GM18505 (cell line): ENCODE results near the gene IDH1.

Experiments
- ATAC-seq: cut with Tn5 transposase; IDR thresholded peaks from one replicate; pipeline ENCODE4 v1.9.1; 2021; ENCODE audit not compliant: unreplicated experiment
- POLR2A ChIP-seq: IDR thresholded peaks from 4 replicates; pipeline ENCODE4 v1.6.1; 2011; ENCODE audit warnings: borderline replicate concordance; ENCODE audit not compliant: insufficient read depth, insufficient read length; ENCODE audit errors: extremely low read depth

IDH1 gene

DNA sequence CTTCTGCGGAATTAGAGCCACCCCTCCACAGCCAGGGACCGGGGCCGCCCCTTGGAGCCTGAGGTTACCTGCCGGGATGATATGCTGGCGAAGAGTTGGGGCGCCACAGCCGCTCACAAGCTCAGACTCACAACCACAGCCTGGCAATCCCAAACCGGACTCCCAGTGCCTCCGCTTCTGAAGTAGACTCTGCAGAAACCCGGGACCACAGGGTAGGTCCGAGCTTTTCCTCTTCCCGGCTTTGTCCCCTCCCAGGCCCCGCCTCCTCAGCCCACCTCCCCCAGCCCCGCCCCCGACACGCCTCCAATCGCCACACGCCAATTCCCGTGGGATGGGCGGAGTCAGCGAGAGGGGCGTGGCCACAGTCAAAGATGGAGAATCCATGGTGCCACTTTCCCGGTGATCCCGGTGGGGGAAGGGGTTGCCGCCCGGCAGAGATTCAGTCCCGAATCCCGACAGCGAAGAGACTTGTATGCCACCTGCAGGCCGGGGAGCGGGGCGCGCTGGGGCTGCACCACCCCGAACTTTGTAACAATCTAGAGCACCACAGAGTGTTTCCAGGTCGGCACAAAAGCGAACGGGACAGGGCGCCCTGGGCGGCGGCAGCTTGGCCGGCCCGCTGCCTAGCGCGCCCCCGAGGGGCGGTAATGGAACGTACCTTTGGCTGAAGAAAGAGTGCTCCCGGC lies at the start of gene IDH1:
Gene IDH1, minus strand, starts transcription at position 201 of the 686 bp plus-strand sequence. CDS start 3,520 bp downstream, outside the sequence.
- peak; percentile 48 for TF ChIP-seq POLR2A
- ATAC-seq, result peak; percentile 76

- TF ChIP-seq POLR2A, result no peak
- ATAC-seq, result no peak
Measured at GRCh38 chr2:208304157-208304556, 49.3 kb upstream of the IDH1 start.

GRCh38 chr2:208300847-208301618 lies 46.2 kb upstream of the IDH1 start:
- no peak for TF ChIP-seq POLR2A
- ATAC-seq, result no peak

GRCh38 chr2:208297961-208298360 lies 43.1 kb upstream of the IDH1 start:
- TF ChIP-seq POLR2A, result no peak
- ATAC-seq, result no peak

- TF ChIP-seq POLR2A, result no peak
- ATAC-seq, result no peak
Measured at GRCh38 chr2:208296610-208297009, 41.7 kb upstream of the IDH1 start.

- TF ChIP-seq POLR2A, result no peak
Measured at GRCh38 chr2:208295834-208296233, 41.0 kb upstream of the IDH1 start.

GRCh38 chr2:208294482-208295024 lies 39.7 kb upstream of the IDH1 start:
- ATAC-seq, result peak; percentile 58
- no peak for TF ChIP-seq POLR2A

More at GRCh38 chr2:208295834-208296233, 41.0 kb upstream of the IDH1 start:
- ATAC-seq, result no peak

GRCh38 chr2:208285853-208286252 lies 31.0 kb upstream of the IDH1 start:
- no peak for TF ChIP-seq POLR2A
- no peak for ATAC-seq

DNA sequence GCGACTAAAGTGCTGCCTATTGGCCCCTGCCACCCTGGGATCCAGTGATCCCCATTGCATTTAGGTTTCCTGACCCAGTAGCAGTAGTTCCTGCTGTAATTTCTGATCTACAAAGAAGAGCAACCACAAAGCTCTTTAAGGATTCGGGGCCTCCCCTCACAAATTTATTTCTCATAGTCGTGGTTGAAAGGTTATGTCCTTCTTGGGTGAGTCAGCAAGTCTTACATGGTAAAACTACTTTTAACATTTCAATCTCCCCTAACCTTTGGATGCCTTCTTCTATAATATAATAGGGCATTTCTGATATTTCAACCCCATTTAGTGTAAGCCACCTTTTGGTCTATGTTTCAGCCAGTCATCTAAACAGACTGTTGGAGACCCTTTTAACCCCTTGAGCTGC lies 26.1 kb upstream of the IDH1 start:
- ATAC-seq, result no peak
- no peak for TF ChIP-seq POLR2A

DNA sequence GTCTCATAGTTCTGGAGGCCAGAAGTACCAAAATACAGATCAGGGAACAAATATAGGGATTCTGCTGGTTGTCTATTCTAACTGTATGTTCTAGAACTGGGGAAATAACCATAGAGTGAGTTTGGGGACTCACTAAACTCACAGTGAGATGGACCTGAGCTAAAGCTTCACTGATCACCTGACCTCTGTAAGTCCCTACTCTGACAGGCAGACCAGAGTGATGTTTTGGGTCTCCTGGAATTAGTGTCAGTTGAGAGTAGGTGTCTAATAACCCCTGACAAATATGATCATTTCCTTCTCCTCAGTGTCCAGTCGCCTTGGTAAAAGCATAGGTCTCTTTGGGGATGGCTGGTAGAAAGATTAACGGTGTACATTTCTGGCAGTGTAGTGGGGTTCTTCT lies 25.4 kb upstream of the IDH1 start:
- no peak for TF ChIP-seq POLR2A
- ATAC-seq, result no peak

GRCh38 chr2:208279236-208279635 lies 24.4 kb upstream of the IDH1 start:
- no peak for ATAC-seq
- TF ChIP-seq POLR2A, result no peak

DNA sequence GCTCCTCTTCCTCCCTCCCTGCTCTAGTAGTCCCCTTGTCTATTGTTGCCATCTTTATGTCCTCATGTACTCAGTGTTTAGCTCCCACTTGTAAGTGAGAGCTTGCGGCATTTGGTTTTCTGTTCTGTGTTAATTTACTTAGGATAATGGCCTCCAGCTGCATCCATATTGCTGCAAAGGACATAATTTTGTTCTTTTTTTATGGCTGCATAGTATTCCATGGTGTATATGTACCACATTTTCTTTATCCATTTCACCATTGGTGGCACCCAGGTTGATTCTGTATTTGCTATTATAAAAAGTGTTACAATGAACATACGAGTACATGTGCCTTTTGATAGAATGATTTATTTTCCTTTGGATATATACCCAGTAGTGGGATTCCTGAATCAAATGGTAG lies 23.7 kb upstream of the IDH1 start:
- ATAC-seq, result no peak
- TF ChIP-seq POLR2A, result no peak

- no peak for ATAC-seq
- TF ChIP-seq POLR2A, result no peak
Measured at GRCh38 chr2:208274748-208275147, 19.9 kb upstream of the IDH1 start.

GRCh38 chr2:208269091-208269490 lies 14.2 kb upstream of the IDH1 start:
- no peak for TF ChIP-seq POLR2A

More at GRCh38 chr2:208269091-208269490, 14.2 kb upstream of the IDH1 start:
- no peak for ATAC-seq
